NCI-H526 (cell line): ENCODE data around the gene KLHDC7B.
"Not testable (repeated sequence)": the region's sequence is repeated elsewhere in the genome, so short reads cannot be mapped to it uniquely, and the experiment has no call there.

Experiments used
- DNase-seq, 2 experiments: peaks; one replicate each; lab custom pipeline; 2025; lab: John Stamatoyannopoulos, UW

KLHDC7B gene

GRCh38 chr22:50529897-50530579, 15.7 kb upstream of the KLHDC7B start, which contains the start of gene TYMP:
TYMP (minus strand) TSS chr22:50530012; CDS start chr22:50529709, 303 bp downstream.
- DNase-seq, result no peak

- no peak for DNase-seq
Observed at GRCh38 chr22:50530580-50530876, 15.2 kb upstream of the KLHDC7B start.

- DNase-seq, result peak in 1 of 2 experiments; percentile 57
Observed at GRCh38 chr22:50530877-50531545, 14.7 kb upstream of the KLHDC7B start.

GRCh38 chr22:50531546-50531961, 14.1 kb upstream of the KLHDC7B start:
- peak in 1 of 2 experiments; percentile 40 for DNase-seq

GRCh38 chr22:50531962-50532674, 13.6 kb upstream of the KLHDC7B start:
- DNase-seq, result peak in 1 of 2 experiments; percentile 40

GRCh38 chr22:50532824-50533796, 12.6 kb upstream of the KLHDC7B start:
- no peak for DNase-seq

GRCh38 chr22:50533856-50534711, 11.6 kb upstream of the KLHDC7B start:
- not testable (repeated sequence) for DNase-seq

- no peak for DNase-seq
Observed at GRCh38 chr22:50535113-50535512, 10.6 kb upstream of the KLHDC7B start.

GRCh38 chr22:50536226-50536625, 9.5 kb upstream of the KLHDC7B start:
- DNase-seq, result no peak

- no peak for DNase-seq
Observed at GRCh38 chr22:50537765-50538164, 7.9 kb upstream of the KLHDC7B start.

- no peak for DNase-seq
Observed at GRCh38 chr22:50540381-50540780, 5.3 kb upstream of the KLHDC7B start.

- DNase-seq, result not testable (repeated sequence)
Observed at GRCh38 chr22:50541667-50542026, 4.1 kb upstream of the KLHDC7B start.

- DNase-seq, result no peak
Observed at GRCh38 chr22:50542416-50542927, 3.2 kb upstream of the KLHDC7B start.

- peak; percentile 2 to 86 for DNase-seq
Observed at GRCh38 chr22:50544078-50544745, 1.5 kb upstream of the KLHDC7B start.

- no peak for DNase-seq
Observed at GRCh38 chr22:50544746-50545253, 899 bp upstream of the KLHDC7B start.

GRCh38 chr22:50546326-50547262, 895 bp downstream of the KLHDC7B start:
- no peak for DNase-seq

GRCh38 chr22:50547263-50547985, 1.7 kb downstream of the KLHDC7B start:
- DNase-seq, result no peak
